ENCODE measurements around the gene CASP7.
"Not testable (repeated sequence)": the region's sequence is repeated elsewhere in the genome, so short reads cannot be mapped to it uniquely, and the experiment has no call there.

Gene CASP7

GRCh38 chr10:113754768-113755167 is 75.1 kb downstream of the CASP7 start:
- no peak for DNase-seq

GRCh38 chr10:113756940-113757543 is 77.3 kb downstream of the CASP7 start:
- DNase-seq = no peak

GRCh38 chr10:113762083-113762482 is 82.4 kb downstream of the CASP7 start:
- DNase-seq = no peak

GRCh38 chr10:113764582-113764981 is 84.9 kb downstream of the CASP7 start:
- DNase-seq = no peak

GRCh38 chr10:113765910-113766309 is 86.2 kb downstream of the CASP7 start:
- no peak for DNase-seq

- DNase-seq = no peak
Measured at GRCh38 chr10:113767222-113767621, 87.5 kb downstream of the CASP7 start.

- DNase-seq = no peak
Measured at GRCh38 chr10:113770346-113770745, 90.6 kb downstream of the CASP7 start.

- not testable (repeated sequence) for DNase-seq
Measured at GRCh38 chr10:113771131-113771530, 91.4 kb downstream of the CASP7 start.

- DNase-seq = no peak
Measured at GRCh38 chr10:113775686-113776294, 96.1 kb downstream of the CASP7 start.

- no peak for DNase-seq
Measured at GRCh38 chr10:113776553-113776952, 96.8 kb downstream of the CASP7 start.
